Measurements from ENCODE around the gene RND1.

DNA sequence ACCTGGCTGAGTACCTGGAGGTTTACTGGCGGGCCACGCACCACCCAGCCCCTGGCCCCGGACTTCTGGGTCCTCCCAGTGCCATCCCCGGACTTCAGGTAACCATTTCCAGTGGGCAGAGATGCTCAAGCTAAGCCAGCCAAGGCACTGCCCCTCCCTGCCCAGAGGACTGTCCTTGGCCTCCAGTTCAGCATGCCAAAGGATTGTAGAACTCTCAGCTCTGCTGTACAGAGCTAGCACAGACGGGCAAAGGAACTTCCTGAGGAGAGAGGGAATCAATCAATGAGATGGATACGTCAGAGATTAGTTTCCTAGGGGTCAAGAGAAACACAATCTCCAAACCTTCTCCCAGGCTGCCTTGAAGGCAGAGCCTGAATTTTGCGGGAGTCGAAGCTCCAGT is 38.6 kb downstream of the RND1 start:
- TF ChIP-seq, protein P1, sequence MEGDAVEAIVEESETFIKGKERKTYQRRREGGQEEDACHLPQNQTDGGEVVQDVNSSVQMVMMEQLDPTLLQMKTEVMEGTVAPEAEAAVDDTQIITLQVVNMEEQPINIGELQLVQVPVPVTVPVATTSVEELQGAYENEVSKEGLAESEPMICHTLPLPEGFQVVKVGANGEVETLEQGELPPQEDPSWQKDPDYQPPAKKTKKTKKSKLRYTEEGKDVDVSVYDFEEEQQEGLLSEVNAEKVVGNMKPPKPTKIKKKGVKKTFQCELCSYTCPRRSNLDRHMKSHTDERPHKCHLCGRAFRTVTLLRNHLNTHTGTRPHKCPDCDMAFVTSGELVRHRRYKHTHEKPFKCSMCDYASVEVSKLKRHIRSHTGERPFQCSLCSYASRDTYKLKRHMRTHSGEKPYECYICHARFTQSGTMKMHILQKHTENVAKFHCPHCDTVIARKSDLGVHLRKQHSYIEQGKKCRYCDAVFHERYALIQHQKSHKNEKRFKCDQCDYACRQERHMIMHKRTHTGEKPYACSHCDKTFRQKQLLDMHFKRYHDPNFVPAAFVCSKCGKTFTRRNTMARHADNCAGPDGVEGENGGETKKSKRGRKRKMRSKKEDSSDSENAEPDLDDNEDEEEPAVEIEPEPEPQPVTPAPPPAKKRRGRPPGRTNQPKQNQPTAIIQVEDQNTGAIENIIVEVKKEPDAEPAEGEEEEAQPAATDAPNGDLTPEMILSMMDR (optimal IDR thresholded peaks at IDR 0.05 in 1 of 3, IDR thresholded peaks at IDR 0.05 in 1 of 3, conservative IDR thresholded peaks at IDR 0.05 in 1 of 3; ENCODE audit: extremely low read depth in 1 of 3, insufficient read depth in 2 of 3, low read length in 3 of 3): no peak
- no peak for TF ChIP-seq EZH2 (IDR thresholded peaks at IDR 0.05; ENCODE audit: low read length)

All from keratinocyte (primary cell).